OCI-M2 (cell line): Measurements from ENCODE around the gene SMAD5.

Experiments used
- DNase-seq: peaks from one replicate; lab custom pipeline; 2025; ENCODE audit not compliant: unreplicated experiment; lab: John Stamatoyannopoulos, UW

SMAD5 gene

GRCh38 chr5:136132557-136133221 lies at the start of gene SMAD5:
TSS of gene SMAD5 (plus strand) at chr5:136132845. CDS start at chr5:136153761, 20,916 bp downstream.
- no peak for DNase-seq

- no peak for DNase-seq
Measured at GRCh38 chr5:136084698-136085097, 47.9 kb upstream of the SMAD5 start.

GRCh38 chr5:136086783-136087566 lies 45.7 kb upstream of the SMAD5 start:
- no peak for DNase-seq

- DNase-seq, result no peak
Measured at GRCh38 chr5:136087961-136088871, 44.4 kb upstream of the SMAD5 start.

GRCh38 chr5:136089791-136090190 lies 42.9 kb upstream of the SMAD5 start:
- no peak for DNase-seq

- DNase-seq, result no peak
Measured at GRCh38 chr5:136090319-136090718, 42.3 kb upstream of the SMAD5 start.

- DNase-seq, result no peak
Measured at GRCh38 chr5:136094189-136094912, 38.3 kb upstream of the SMAD5 start.

- DNase-seq, result no peak
Measured at GRCh38 chr5:136094913-136095641, 37.6 kb upstream of the SMAD5 start.

GRCh38 chr5:136098176-136098575 lies 34.5 kb upstream of the SMAD5 start:
- no peak for DNase-seq

- no peak for DNase-seq
Measured at GRCh38 chr5:136099870-136100269, 32.8 kb upstream of the SMAD5 start.

GRCh38 chr5:136101884-136102283 lies 30.8 kb upstream of the SMAD5 start:
- no peak for DNase-seq

- DNase-seq, result no peak
Measured at GRCh38 chr5:136103118-136103517, 29.5 kb upstream of the SMAD5 start.

- no peak for DNase-seq
Measured at GRCh38 chr5:136104306-136104965, 28.2 kb upstream of the SMAD5 start.

GRCh38 chr5:136106351-136107031 lies 26.2 kb upstream of the SMAD5 start:
- DNase-seq, result no peak

- DNase-seq, result no peak
Measured at GRCh38 chr5:136108180-136108611, 24.4 kb upstream of the SMAD5 start.

GRCh38 chr5:136108766-136109165 lies 23.9 kb upstream of the SMAD5 start:
- no peak for DNase-seq

GRCh38 chr5:136109453-136110135 lies 23.1 kb upstream of the SMAD5 start:
- no peak for DNase-seq

- no peak for DNase-seq
Measured at GRCh38 chr5:136113606-136114005, 19.0 kb upstream of the SMAD5 start.
